HCT116 (cell line): ENCODE results near the gene SUMO1.

Source experiments
- EZH2 ChIP-seq: fragments of 200-600 bp; sonication (generic); IDR thresholded peaks from 2 replicates; pipeline ENCODE4 v1.6.1; 2017; ENCODE audit warnings: antibody characterized with exemption, mixed run types
- SP1 ChIP-seq: IDR thresholded peaks from 2 replicates; pipeline ENCODE4 v1.6.1; 2012; ENCODE audit warnings: low read depth
- YY1 ChIP-seq: IDR thresholded peaks from 2 replicates; pipeline ENCODE4 v1.6.1; 2011; ENCODE audit warnings: low read length, low read depth, moderate library complexity, mild to moderate bottlenecking; ENCODE audit not compliant: insufficient replicate concordance; ENCODE audit errors: extremely low read depth
- TF ChIP-seq, protein P1 (sequence below), 3 experiments: fragments of 200-600 bp in 1 of 3; sonication (generic) in 1 of 3; IDR thresholded peaks in 2 of 3; conservative IDR thresholded peaks in 1 of 3; 2 replicates each; pipeline ENCODE4 v1.5.1; 2012 to 2017; ENCODE audit warnings: low read depth in 2 of 3, low read length in 2 of 3, antibody characterized with exemption in 1 of 3, borderline replicate concordance in 1 of 3, control low read depth in 1 of 3, mild to moderate bottlenecking in 1 of 3, mixed read lengths in 1 of 3, mixed run types in 1 of 3, moderate library complexity in 1 of 3; ENCODE audit not compliant: insufficient read depth in 1 of 3

- TF ChIP-seq SP1 (no peak), EZH2 (no peak), YY1 (no peak)
- TF ChIP-seq, protein P1, sequence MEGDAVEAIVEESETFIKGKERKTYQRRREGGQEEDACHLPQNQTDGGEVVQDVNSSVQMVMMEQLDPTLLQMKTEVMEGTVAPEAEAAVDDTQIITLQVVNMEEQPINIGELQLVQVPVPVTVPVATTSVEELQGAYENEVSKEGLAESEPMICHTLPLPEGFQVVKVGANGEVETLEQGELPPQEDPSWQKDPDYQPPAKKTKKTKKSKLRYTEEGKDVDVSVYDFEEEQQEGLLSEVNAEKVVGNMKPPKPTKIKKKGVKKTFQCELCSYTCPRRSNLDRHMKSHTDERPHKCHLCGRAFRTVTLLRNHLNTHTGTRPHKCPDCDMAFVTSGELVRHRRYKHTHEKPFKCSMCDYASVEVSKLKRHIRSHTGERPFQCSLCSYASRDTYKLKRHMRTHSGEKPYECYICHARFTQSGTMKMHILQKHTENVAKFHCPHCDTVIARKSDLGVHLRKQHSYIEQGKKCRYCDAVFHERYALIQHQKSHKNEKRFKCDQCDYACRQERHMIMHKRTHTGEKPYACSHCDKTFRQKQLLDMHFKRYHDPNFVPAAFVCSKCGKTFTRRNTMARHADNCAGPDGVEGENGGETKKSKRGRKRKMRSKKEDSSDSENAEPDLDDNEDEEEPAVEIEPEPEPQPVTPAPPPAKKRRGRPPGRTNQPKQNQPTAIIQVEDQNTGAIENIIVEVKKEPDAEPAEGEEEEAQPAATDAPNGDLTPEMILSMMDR (IDR thresholded peaks at IDR 0.05 in 2 of 3, conservative IDR thresholded peaks at IDR 0.05 in 1 of 3; ENCODE audit: borderline replicate concordance in 1 of 3, insufficient read depth in 1 of 3, low read depth in 2 of 3, low read length in 2 of 3): no peak
Observed at GRCh38 chr2:202193305-202193704, 45.1 kb downstream of the SUMO1 start.
